Lower lobe of right lung (tissue), 2 donors: Measurements from ENCODE around the gene SND1. TPM values are rescaled to one million over a fixed set of nuclear protein-coding genes. Genes with fewer than 3 reads are reported as not detected.

Experiments
- ATAC-seq, 2 donors: fragments of 200-7000 bp; cut with Tn5 transposase; one replicate each; pipeline ENCODE4 v1.9.1; 2020 to 2022; ENCODE audit warnings: mild to moderate bottlenecking in 2 of 2, moderate library complexity in 2 of 2
- DNase-seq: peaks from one replicate; pipeline ENCODE4 v3.0.0-alpha.2; 2020
- H3K27ac ChIP-seq: fragments of 200-600 bp; one replicate; pipeline ENCODE4 v1.8.0; 2022
- H3K27me3 ChIP-seq: fragments of 200-600 bp; one replicate; pipeline ENCODE4 v1.8.0; 2022; ENCODE audit warnings: low read depth
- H3K36me3 ChIP-seq: fragments of 200-600 bp; one replicate; pipeline ENCODE4 v1.8.0; 2022; ENCODE audit warnings: mild to moderate bottlenecking
- H3K4me1 ChIP-seq: fragments of 200-600 bp; one replicate; pipeline ENCODE4 v1.8.0; 2022
- H3K4me3 ChIP-seq: fragments of 200-600 bp; one replicate; pipeline ENCODE4 v1.8.0; 2022; ENCODE audit warnings: mild to moderate bottlenecking
- H3K9me3 ChIP-seq: fragments of 200-600 bp; one replicate; pipeline ENCODE4 v1.8.0; 2022
- CTCF ChIP-seq: fragments of 200-600 bp; IDR thresholded peaks from one replicate; pipeline ENCODE4 v1.8.0; 2022; ENCODE audit warnings: antibody characterized with exemption, mild to moderate bottlenecking
- intact Hi-C: fragments of 100-400 bp; cut with DNase I; formaldehyde crosslinking; loops from one replicate; pipeline ENCODE4 v1.11.0; 2022
- total RNA-seq: library from RNA; stranded (reverse); fragmentation: NEBNext Ultra II Directional; extraction: Animal tissue kit (Norgen Biotek cat#: 25700); gene quantifications from one replicate; pipeline ENCODE4 v1.2.1, GENCODE V29; 2021
- donor health status: DM: no; HTN: yes; CAD: no; lungs with severe emphysema.

Gene SND1
- total RNA-seq, 1 donor from 2014 or later = 142 TPM

GRCh38 chr7:127914693-127915092, 262.7 kb downstream of the SND1 start:
- H3K4me3 ChIP-seq = no peak overlapping the region
- intact Hi-C loops = no loop called here
- TF ChIP-seq CTCF = no peak
- DNase-seq (no peak), ATAC-seq (no peak)
- no peaks in the 10 kb centered on the region for H3K36me3 ChIP-seq
- H3K4me1 ChIP-seq = no peaks in the 10 kb centered on the region
- H3K27me3 ChIP-seq = no peaks in the 10 kb centered on the region
- H3K27ac ChIP-seq = no peak overlapping the region
- no peaks in the 10 kb centered on the region for H3K9me3 ChIP-seq

GRCh38 chr7:127916735-127917134, 264.7 kb downstream of the SND1 start:
- no peak for TF ChIP-seq CTCF
- H3K36me3 ChIP-seq = no peaks in the 10 kb centered on the region
- H3K27me3 ChIP-seq = no peaks in the 10 kb centered on the region

GRCh38 chr7:127918130-127918529, 266.1 kb downstream of the SND1 start:
- intact Hi-C loops = no loop called here
- Histone ChIP-seq H3K4me1 (no peaks in the 10 kb centered on the region), H3K27me3 (no peaks in the 10 kb centered on the region), H3K9me3 (no peaks in the 10 kb centered on the region), H3K27ac (no peak overlapping the region), H3K36me3 (no peaks in the 10 kb centered on the region), H3K4me3 (no peak overlapping the region)
- DNase-seq = no peak
- no peak for TF ChIP-seq CTCF
- no peak for ATAC-seq

More at GRCh38 chr7:127916735-127917134, 264.7 kb downstream of the SND1 start:
- H3K9me3 ChIP-seq = no peaks in the 10 kb centered on the region
- ATAC-seq (no peak), DNase-seq (no peak)
- no peaks in the 10 kb centered on the region for H3K4me1 ChIP-seq
- no peak overlapping the region for H3K27ac ChIP-seq
- H3K4me3 ChIP-seq = no peak overlapping the region
- intact Hi-C loops = no loop called here

DNA sequence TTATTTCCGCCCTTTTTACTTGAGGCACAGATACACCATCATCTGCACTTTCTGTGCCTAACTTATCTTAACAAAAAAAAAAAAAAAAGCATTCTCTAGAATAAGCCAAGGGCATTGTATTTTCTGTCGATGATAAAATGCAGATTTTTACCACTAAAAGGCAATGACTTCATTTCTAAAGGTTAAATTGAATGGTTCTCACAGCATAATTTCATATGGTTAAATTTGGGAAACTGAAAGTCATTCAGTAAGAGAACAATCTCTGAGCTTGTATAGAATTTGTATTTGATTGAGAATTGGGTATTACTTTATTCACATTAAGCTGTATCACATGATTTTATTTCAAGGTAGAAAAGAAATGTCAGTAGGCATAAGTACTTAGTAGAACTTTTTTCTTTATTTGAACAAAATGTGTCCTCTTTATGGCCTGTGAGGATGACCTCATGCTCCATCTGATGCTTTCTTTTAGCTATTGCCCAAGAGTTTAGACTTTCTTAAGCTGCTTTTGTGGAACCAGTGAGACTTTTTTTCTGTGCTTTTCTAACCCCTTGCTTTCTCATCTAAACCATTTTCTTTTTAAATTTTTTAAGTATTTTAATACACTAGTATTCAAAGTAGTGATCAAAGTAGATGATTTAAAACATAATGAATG, 268.9 kb downstream of the SND1 start:
- no peak for TF ChIP-seq CTCF
- no peak for ATAC-seq
- no peak for DNase-seq

GRCh38 chr7:127922656-127923055, 270.7 kb downstream of the SND1 start:
- ATAC-seq (no peak), DNase-seq (no peak)
- intact Hi-C loops = no loop called here
- peaks cover 9% of the 10 kb centered on the region for H3K4me1 ChIP-seq
- H3K36me3 ChIP-seq = no peaks in the 10 kb centered on the region
- H3K4me3 ChIP-seq = no peak overlapping the region
- TF ChIP-seq CTCF = no peak
- H3K9me3 ChIP-seq = no peaks in the 10 kb centered on the region
- no peaks in the 10 kb centered on the region for H3K27me3 ChIP-seq
- no peak overlapping the region for H3K27ac ChIP-seq

More for the DNA sequence above, 268.9 kb downstream of the SND1 start:
- intact Hi-C loops = no loop called here
- Histone ChIP-seq H3K9me3 (no peaks in the 10 kb centered on the region), H3K36me3 (no peaks in the 10 kb centered on the region), H3K27me3 (no peaks in the 10 kb centered on the region), H3K4me3 (no peak overlapping the region), H3K4me1 (no peaks in the 10 kb centered on the region), H3K27ac (no peak overlapping the region)
